HG03342 (cell line): ENCODE data around the gene TRPV2.

Source experiments
- ATAC-seq: cut with Tn5 transposase; IDR thresholded peaks from one replicate; pipeline ENCODE4 v1.9.1; 2021; ENCODE audit warnings: mild to moderate bottlenecking, moderate library complexity; ENCODE audit not compliant: unreplicated experiment

The TRPV2 gene

DNA sequence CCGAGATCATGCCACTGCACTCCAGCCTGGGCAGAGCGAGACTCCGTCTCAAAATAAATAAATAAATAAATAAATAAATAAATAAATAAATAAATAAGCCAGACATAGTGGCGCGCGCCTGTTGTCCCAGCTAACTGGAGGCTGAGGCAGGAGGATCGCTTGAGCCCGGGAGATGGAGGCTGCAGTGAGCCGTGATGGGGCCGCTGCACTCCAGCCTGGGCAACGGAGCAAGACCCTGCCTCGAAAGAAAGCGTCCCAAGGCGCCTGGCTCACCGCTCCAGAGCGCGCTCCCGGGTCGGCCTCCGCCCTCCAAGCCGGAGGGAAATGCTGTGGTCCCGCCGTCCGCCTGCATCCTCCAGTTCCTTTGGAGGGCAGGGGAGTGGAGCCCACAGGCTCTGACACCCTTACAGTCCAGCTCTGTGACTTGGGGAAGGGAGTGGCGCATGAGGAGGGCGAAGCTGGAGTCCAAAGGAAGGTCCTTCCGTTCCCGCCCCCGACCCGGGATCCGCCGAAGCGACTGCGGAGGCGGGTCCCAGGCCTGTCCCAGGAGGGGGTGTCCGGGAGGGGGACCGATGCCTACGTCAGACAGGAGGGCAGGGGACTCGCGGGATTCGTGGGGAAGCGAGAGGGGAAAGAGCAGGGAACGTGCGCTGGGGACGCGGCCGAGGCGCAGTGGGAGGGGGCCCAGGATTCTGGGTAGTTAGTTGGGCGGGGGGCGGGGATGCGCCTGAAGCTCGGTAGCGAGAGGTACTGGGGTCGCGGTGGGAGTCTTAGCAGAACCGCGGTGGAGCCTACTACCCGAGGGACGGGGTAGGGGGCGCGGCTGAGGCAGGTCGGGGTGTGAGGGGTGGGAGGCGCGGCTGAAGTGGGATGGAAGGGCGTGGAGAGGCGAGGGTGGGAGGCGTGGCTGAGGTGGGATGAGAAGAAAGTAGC, 8.4 kb upstream of the TRPV2 start:
- ATAC-seq: no peak

DNA sequence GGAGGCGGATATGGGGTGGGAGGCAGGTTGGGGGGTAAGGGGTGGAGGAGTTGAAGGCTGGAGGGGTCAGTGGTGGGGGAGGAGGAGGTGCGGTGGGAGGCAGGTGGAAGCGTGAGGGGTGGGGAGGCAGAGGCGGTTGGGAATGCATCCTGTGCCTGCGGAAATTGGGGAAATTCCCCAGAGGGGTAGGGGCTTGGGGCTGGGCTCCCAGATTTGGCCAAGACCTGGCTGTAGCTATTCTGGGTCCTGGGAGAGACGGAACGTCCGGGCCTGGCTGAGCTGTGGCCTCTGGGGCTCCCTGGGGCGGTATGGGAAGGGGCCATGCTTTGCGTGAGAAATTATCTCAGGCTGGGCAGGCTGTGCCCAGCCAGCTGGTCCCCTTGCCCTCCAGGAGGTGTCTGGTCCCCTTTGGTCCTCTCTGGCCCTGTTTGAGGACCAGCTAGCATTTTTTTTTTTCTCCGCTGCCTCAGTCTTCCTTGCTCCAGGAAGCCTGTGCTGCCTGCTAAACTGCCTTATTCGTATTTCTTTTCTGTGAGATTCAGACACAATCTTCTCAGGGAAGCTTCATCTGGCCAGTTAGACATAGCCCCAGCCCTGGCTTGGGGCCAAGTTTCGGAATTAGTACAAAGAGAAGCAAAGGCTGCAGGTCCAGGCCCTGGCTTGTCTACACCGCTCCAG, 7.3 kb upstream of the TRPV2 start:
- ATAC-seq: peak; percentile 84

DNA sequence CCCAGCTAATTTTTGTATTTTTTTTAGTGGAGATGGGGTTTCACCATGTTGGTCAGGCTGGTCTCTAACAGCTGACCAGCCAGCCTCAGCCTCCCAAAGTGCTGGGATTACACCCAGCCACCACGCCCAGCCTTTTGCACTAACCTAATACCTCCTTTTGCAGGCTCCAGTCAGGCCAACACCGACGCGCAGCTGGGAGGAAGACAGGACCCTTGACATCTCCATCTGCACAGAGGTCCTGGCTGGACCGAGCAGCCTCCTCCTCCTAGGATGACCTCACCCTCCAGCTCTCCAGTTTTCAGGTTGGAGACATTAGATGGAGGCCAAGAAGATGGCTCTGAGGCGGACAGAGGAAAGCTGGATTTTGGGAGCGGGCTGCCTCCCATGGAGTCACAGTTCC, 2.0 kb downstream of the TRPV2 start:
- no peak for ATAC-seq

DNA sequence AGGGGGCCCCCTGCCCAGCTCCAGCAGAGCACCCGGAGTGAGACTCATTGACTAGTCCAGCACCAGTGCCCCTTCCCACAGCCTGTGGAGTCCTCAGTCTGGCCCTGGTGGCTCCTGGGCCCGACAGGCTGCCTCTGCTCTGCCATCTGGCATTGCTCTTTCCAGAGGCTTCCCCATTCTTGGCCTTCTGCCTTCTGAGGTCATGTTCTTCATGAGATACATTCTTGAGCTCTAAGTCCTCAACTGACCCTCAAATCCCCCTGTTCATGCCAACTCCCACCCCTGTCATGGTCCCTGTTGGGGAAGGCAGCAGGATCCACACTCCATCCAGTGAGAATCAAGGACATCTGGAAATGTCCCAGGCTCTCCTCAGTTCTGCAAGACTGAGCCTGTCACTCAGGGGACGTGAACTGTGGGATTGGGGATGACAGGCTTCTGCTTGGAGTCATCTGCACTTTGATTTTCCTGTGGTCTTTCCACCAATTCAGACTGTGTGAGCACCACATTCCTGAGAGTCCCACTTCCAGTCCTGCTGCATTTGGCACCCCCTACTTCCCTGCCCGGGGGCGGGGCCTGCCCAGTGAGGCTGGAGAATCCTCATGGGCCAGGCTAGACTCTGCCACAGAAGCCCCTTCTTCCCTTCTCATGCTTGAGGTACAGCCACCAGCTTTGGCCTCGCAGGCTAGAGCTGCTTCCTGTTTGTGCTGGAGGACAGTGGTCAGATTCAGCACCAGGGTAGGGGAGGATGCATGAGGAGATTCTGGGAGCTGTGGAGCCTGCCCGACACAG, 2.7 kb downstream of the TRPV2 start:
- ATAC-seq: no peak

DNA sequence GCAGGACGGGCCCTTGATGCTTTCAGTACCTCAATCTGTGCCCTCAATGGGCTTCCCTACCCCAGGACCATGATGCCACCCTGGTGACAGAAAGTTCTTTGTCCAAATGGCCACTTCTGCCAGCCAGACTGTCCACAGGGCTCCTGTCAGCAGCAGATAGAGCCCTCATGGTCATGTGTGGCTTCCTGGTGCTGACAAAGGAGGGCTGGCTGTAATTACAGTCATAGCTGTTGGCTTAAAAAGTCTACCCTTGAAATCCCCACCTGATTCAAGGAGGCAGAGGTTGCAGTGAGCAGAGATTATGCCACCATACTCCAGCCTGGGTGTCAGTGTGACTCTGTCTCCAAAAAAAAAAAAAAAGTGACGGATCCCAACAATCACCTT, 3.3 kb downstream of the TRPV2 start:
- ATAC-seq: no peak

DNA sequence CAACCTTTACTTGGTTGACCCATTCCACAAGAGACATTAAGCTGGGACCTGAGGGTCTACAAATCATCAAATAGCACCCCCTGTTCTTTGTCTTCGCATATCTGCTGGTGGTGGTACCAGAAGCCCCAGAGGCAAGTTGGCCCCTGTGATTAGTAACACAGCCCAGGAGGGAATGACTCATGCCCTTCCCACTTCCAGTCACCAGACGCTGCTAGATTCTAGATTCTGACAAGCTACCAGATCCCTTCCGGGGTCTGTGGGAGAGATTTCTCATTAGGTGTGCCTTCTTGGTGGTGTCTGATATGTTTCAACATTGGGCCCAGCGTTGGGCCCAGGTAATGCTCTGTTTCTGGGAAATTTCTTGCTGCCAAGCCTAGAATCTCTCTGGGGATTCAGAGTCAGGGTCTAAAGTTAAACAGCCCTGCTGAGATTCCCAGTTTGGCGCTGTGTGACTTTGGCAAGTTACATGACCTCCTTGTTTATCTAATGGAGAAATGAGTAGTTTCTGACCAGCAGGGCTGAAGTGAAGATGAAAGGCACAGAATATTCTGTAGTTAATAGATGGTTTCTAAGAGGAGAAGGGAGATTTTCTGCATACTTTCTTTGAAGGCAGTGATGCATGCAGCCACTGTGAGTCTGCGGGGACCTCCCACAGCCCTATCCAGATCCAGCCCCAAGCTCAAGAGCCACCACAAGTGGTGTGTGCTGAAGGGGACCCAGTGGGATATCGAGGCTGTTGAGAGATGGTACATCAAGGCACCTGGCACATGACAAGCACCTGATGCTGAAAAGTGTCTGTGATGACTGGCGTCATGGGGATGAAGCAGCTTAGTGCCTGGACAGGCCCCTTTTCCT, 3.9 kb downstream of the TRPV2 start:
- ATAC-seq: peak; percentile 46

DNA sequence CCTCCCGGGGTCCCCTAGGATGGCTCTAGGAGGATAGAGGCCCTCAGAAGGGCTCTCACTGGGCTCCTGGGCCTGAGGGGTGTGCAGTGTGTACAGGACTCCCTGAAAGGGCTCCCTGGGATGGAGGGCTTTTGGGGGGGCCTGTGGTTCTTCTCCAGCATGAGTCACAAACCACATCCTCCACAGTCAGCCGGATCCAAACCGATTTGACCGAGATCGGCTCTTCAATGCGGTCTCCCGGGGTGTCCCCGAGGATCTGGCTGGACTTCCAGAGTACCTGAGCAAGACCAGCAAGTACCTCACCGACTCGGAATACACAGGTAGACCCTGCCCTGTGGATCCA, 4.5 kb downstream of the TRPV2 start:
- peak; percentile 8 for ATAC-seq

DNA sequence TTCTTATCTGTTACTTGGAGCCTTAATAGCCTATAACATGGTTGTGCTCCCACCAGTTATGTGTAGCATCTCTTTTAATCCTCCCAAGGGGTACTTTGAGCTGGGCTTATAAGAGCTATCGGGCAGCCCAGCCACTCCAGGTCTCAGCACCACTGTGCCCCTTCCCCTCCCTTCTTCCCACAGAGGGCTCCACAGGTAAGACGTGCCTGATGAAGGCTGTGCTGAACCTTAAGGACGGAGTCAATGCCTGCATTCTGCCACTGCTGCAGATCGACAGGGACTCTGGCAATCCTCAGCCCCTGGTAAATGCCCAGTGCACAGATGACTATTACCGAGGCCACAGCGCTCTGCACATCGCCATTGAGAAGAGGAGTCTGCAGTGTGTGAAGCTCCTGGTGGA, 7.0 kb downstream of the TRPV2 start:
- ATAC-seq: no peak

DNA sequence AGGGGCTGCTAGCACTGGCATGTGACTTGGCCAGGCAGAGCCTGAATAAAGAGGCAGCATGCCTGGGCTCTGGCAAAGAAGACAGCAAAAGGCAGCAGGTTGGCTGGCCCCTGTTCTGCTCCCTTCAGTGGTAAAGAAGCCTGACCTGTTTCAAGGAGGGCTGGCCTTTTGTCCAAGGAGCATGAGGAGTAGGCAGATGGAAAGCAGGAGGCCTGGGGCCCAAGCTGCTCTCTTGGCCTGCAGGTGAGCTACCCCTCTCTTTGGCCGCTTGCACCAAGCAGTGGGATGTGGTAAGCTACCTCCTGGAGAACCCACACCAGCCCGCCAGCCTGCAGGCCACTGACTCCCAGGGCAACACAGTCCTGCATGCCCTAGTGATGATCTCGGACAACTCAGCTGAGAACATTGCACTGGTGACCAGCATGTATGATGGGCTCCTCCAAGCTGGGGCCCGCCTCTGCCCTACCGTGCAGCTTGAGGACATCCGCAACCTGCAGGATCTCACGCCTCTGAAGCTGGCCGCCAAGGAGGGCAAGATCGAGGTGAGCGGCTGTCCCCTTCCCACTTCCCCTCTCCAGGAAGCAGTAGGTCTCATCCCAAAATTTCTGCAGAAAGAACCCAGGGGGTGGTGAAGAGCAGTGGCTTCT, 8.0 kb downstream of the TRPV2 start:
- ATAC-seq: no peak

DNA sequence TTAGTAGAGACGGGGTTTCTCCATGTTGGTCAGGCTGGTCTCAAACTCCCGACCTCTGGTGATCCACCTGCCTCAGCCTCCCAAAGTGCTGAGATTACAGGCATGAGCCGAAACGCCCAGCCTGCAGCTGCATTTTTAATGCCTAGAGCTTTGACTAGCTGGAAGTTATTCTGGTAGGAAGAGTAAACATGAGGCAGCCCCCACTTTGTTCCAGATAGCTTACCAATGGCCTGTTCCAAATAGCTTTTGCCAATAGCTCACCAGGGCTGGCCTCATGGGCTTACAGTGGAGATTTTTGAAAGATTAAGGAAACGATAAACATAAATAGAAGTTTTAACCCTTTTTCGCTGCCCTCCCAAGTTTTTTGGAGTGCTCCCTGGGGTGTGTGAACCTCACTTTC, 9.8 kb downstream of the TRPV2 start:
- no peak for ATAC-seq

DNA sequence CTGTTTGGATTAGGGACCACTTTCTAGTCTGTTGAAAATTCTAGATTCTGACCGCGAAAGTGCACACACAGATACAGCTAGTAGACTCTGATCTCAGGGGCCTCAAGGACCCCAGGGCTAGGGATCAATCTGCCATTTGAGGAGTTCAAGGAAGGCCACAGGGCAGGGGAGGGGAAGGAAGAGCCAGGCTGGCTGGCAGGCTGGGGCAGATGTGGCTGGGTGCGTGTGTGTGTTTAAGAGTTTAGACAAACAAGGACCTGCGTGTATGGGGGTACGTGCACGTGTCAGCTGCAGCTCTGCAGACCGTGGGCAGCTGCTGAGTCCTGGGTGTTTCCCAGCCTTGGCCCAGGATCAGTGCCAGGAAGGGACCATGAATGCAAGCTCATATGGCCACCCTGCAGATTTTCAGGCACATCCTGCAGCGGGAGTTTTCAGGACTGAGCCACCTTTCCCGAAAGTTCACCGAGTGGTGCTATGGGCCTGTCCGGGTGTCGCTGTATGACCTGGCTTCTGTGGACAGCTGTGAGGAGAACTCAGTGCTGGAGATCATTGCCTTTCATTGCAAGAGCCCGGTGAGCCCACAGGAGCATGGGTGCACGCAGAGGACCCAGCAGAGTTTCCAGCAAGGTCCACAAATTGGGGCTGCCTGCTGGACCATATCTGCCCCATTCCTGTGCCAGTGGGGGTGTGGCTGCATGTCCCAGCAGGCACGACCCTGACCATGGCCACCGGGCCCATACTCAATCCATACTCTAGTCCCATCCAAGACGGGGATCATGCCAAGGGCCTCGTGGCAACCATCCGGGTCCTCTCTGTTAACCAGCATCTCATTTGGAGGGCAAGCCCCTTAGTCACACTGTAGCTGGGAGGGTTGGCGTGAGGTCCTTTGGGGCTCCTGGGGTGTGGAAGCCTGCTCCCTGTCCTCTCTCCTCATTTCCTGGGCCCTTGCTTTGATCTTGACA, 10.6 kb downstream of the TRPV2 start:
- no peak for ATAC-seq

DNA sequence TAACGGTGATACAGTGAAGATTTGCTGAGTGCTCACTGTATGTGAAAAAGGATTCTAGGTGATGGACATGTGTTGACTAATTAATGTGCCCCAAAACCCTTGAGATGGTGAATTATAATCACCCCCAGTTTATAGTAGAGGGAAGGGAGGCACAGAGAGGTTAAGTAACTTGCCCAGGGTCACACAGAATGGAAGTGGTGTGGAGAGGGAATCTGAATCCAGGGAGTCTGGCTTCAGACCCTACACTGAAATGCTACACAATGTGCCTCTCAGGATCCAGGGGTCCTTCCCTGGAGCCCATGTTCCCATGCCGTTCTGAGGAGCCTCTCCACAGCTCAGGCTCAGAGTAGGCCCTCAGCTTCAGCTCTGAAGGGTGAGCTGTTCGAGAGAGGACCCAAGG, 11.6 kb downstream of the TRPV2 start:
- ATAC-seq: no peak

DNA sequence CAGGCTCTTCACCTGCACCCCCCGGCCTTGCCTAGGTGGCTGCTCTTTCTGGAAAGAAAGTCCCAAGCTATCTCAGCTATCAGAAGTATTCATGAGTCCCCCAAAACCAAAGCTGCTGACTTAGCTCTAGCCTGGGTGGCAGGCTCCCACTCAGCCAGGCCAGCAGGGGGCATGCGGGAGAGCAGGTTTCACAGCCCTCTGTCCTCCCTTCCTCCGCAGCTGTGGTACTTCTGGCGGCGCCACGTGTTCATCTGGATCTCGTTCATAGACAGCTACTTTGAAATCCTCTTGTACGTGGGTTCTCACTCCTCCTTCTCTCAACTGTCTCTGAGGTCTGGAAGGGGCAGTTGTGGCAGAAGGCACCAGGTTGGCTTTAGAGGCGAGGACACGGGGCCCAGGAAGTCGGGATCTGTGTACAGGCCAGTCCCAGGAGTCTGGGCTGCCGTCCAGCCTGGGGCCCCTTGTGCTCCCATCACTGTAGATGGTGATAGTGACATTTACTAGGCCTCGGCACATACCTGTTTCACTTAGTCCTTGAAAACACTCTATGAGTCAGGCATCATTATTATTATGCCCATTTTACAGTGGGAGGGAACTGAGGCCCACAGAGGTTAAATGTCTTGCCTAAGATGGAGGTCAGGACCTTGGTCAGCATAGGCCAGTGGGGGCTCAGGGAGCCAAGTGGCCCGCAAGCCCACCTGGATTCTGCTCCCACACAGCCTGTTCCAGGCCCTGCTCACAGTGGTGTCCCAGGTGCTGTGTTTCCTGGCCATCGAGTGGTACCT, 12.9 kb downstream of the TRPV2 start:
- ATAC-seq: no peak

DNA sequence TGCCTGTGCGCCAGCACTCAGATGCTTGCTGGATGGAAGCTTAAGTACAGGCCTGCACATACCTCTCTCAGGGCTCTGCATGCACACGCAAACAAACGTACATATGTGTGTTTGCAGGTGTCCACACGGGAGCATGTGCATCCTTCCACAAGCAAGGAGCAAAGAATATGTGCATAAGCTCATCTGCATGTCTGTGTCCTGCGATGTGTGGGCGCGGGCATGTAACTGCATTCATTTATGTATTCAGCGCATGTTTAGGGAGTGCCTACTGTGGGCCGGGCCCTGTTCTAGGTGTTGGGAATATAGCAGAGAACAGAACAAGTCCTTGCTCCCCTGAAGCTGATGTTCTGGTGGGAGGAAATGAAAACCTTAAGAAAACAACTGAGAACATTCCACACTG, 13.7 kb downstream of the TRPV2 start:
- ATAC-seq: no peak

DNA sequence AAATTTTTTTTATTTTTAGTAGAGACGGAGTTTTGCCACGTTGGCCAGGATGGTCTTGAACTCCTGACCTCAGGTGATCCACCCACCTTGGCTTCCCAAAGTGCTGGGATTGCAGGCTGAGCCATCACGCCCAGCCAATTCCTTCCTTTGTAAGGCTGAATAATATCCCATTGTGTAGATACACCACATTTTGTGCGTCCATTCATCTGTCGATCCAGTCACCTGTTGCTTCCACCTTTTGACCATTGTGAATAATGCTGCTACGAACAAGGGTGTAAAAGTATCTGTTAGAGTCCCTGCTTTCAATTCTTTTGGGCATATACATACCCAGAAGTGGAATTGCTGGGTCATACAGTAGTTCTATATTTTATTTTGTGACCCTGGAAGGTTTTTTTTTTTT, 15.3 kb downstream of the TRPV2 start:
- ATAC-seq: no peak

DNA sequence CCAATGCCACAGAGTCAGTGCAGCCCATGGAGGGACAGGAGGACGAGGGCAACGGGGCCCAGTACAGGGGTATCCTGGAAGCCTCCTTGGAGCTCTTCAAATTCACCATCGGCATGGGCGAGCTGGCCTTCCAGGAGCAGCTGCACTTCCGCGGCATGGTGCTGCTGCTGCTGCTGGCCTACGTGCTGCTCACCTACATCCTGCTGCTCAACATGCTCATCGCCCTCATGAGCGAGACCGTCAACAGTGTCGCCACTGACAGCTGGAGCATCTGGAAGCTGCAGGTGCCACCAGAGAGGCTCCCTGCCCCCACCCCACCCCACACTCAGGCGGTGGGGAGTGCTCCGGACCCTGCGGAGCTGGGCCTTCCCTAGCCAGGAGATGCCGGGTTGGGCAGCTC, 16.6 kb downstream of the TRPV2 start:
- ATAC-seq: no peak

DNA sequence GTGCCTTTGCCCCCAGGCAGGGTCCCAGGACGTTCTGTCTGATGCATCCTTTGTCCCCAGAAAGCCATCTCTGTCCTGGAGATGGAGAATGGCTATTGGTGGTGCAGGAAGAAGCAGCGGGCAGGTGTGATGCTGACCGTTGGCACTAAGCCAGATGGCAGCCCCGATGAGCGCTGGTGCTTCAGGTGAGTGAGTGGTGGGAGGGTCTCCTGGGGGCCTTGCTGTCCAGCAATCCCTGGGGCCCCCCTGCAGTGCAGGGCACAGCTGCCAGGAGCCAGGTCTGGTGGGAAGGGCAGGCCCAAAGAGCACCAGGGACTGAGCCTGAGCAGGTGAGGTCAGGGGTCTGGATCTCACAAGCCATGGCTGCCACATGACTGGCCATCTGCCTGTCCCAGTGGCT, 18.1 kb downstream of the TRPV2 start:
- ATAC-seq: no peak

DNA sequence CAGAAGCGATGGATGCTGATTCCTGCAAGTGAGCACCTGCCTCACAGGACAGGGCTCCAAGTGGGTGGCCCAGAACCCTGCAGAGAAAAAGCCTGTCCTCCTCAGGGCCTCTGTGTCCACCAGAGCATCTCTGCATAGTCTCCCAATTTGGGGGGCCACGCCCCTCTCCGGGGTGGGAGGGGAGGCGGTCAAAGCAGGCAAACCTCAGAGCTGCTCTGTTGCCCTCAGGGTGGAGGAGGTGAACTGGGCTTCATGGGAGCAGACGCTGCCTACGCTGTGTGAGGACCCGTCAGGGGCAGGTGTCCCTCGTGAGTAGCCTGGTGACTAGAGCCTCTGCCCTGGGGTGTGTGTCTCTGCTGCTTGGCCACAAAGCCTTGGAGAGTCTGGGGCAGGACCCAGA, 19.3 kb downstream of the TRPV2 start:
- ATAC-seq: no peak
